Keratinocyte (primary cell): Measurements from ENCODE around the gene UGT2B10. TPM values are rescaled to one million over a fixed set of nuclear protein-coding genes. Genes with fewer than 3 reads are reported as not detected.
"Not testable (repeated sequence)": the region's sequence is repeated elsewhere in the genome, so short reads cannot be mapped to it uniquely, and the experiment has no call there.

Source experiments
- DNase-seq: peaks from one replicate; pipeline ENCODE4 v3.0.0-alpha.2; 2011; ENCODE audit warnings: low read depth, missing footprints, low spot score
- FAIRE-seq: peaks from 2 replicates; lab custom pipeline; 2011; peaks lifted over from hg19 to GRCh38; lab: Jason Lieb, UNC
- H2AFZ ChIP-seq: 2 replicates; pipeline ENCODE4 v1.6.0; 2012; ENCODE audit warnings: low read length, control low read depth, inconsistent platforms; ENCODE audit not compliant: control insufficient read depth
- H3K27ac ChIP-seq: 2 replicates; pipeline ENCODE4 v1.5.1; 2011; ENCODE audit warnings: low read length; ENCODE audit not compliant: control insufficient read depth, insufficient read depth
- H3K27me3 ChIP-seq: 3 replicates; pipeline ENCODE4 v1.6.0; 2011; ENCODE audit warnings: low read length; ENCODE audit not compliant: control insufficient read depth, insufficient read depth; ENCODE audit errors: extremely low read depth
- H3K36me3 ChIP-seq, 2 experiments: 2 replicates in 1 of 2; 3 replicates in 1 of 2; pipeline ENCODE4 v1.5.1; 2011; ENCODE audit warnings: low read length in 2 of 2, mild to moderate bottlenecking in 1 of 2; ENCODE audit not compliant: control insufficient read depth in 2 of 2, insufficient read depth in 2 of 2; ENCODE audit errors: extremely low read depth in 1 of 2
- H3K4me1 ChIP-seq: 3 replicates; pipeline ENCODE4 v1.5.1; 2011; ENCODE audit warnings: low read length; ENCODE audit not compliant: control insufficient read depth, insufficient read depth; ENCODE audit errors: extremely low read depth
- H3K4me2 ChIP-seq: 3 replicates; pipeline ENCODE4 v1.6.0; 2011; ENCODE audit warnings: low read depth, low read length; ENCODE audit not compliant: control insufficient read depth, insufficient read depth; ENCODE audit errors: extremely low read depth
- H3K4me3 ChIP-seq, 3 experiments: fragments of 200-600 bp in 1 of 3; sonication (generic) in 1 of 3; 2 replicates in 2 of 3; 3 replicates in 1 of 3; pipeline ENCODE4 v1.5.1; 2011 to 2016; ENCODE audit warnings: low read length in 3 of 3, mild to moderate bottlenecking in 3 of 3, control low read depth in 2 of 3, inconsistent platforms in 1 of 3, low read depth in 1 of 3, mixed read lengths in 1 of 3, mixed run types in 1 of 3, moderate library complexity in 1 of 3; ENCODE audit not compliant: control insufficient read depth in 2 of 3, insufficient read depth in 2 of 3; ENCODE audit errors: extremely low read depth in 1 of 3
- H3K79me2 ChIP-seq: 2 replicates; pipeline ENCODE4 v1.6.0; 2012; ENCODE audit warnings: low read length; ENCODE audit not compliant: control insufficient read depth, insufficient read depth
- H3K9ac ChIP-seq: 3 replicates; pipeline ENCODE4 v1.6.0; 2011; ENCODE audit warnings: low read length; ENCODE audit not compliant: control insufficient read depth, insufficient read depth; ENCODE audit errors: extremely low read depth
- H3K9me1 ChIP-seq: 3 replicates; pipeline ENCODE4 v1.6.0; 2011; ENCODE audit warnings: low read length; ENCODE audit not compliant: control insufficient read depth, insufficient read depth; ENCODE audit errors: extremely low read depth
- H3K9me3 ChIP-seq: 2 replicates; pipeline ENCODE4 v1.5.1; 2012; ENCODE audit warnings: low read depth, low read length; ENCODE audit not compliant: control insufficient read depth
- H4K20me1 ChIP-seq: 3 replicates; pipeline ENCODE4 v1.6.0; 2011; ENCODE audit warnings: low read length; ENCODE audit not compliant: control insufficient read depth, insufficient read depth; ENCODE audit errors: extremely low read depth
- CTCF ChIP-seq, 3 experiments: IDR thresholded peaks in 1 of 3; conservative IDR thresholded peaks in 1 of 3; optimal IDR thresholded peaks in 1 of 3; 2 replicates in 2 of 3; 3 replicates in 1 of 3; pipeline versions ENCODE3 to v1.5.1; 2011; ENCODE audit warnings: low read length in 3 of 3, mild to moderate bottlenecking in 3 of 3, moderate library complexity in 2 of 3, control low read depth in 1 of 3, inconsistent platforms in 1 of 3; ENCODE audit not compliant: insufficient read depth in 2 of 3; ENCODE audit errors: extremely low read depth in 1 of 3
- EZH2 ChIP-seq: IDR thresholded peaks from one replicate; pipeline ENCODE4 v1.6.1; 2012; ENCODE audit warnings: inconsistent platforms, mild to moderate bottlenecking, low read length, moderate library complexity
- dilution Hi-C: fragments of 300-500 bp; cut with MboI; formaldehyde crosslinking; loops from one replicate; pipeline ENCODE4 v1.7.0; 2020; ENCODE audit warnings: low sequenced_read_pairs; ENCODE audit not compliant: extremely low pct_ligation_motif_present
- polyA plus RNA-seq, 5 experiments: library from polyadenylated mRNA; depleted of rRNA in 3 of 5; stranded (reverse) in 3 of 5; stranded (forward) in 1 of 5; unstranded in 1 of 5; fragments of >200 nt; gene quantifications; 1 replicate in 1 of 5; 2 replicates in 3 of 5; 3 replicates in 1 of 5; pipeline versions ENCODE4 v1.2.1 to v1.2.3, GENCODE V29; 2011 to 2012; ENCODE audit warnings: missing spikeins in 2 of 5, low read depth in 1 of 5, low replicate concordance in 1 of 5

UGT2B10 gene
- polyA plus RNA-seq, 1 donor (not counting 4 experiments of a cell fraction or from before 2014, with no cell fraction given) = not detected

- no peaks in the 10 kb centered on the region for H3K36me3 ChIP-seq
- H3K79me2 ChIP-seq = no peaks in the 10 kb centered on the region
- no peak overlapping the region for H2AFZ ChIP-seq
- H3K4me2 ChIP-seq = no peak overlapping the region
- H3K27ac ChIP-seq = no peak overlapping the region
- no peak for TF ChIP-seq CTCF (optimal IDR thresholded peaks at IDR 0.05 in 1 of 3, IDR thresholded peaks at IDR 0.05 in 1 of 3, conservative IDR thresholded peaks at IDR 0.05 in 1 of 3; ENCODE audit: extremely low read depth in 1 of 3, insufficient read depth in 2 of 3, low read length in 3 of 3)
- TF ChIP-seq EZH2 = no peak
- no peaks in the 10 kb centered on the region for H3K9me1 ChIP-seq
- H3K9ac ChIP-seq = no peak overlapping the region
- no peaks in the 10 kb centered on the region for H3K27me3 ChIP-seq
- dilution Hi-C loops = no loop called here
- no peaks in the 10 kb centered on the region for H3K9me3 ChIP-seq
- DNase-seq (no peak), FAIRE-seq (no peak)
- H3K4me3 ChIP-seq = no peak overlapping the region
- H3K4me1 ChIP-seq = no peaks in the 10 kb centered on the region
- H4K20me1 ChIP-seq = no peaks in the 10 kb centered on the region
These were observed 1.6 kb downstream of the UGT2B10 start for GRCh38 chr4:68817386-68817785.

GRCh38 chr4:68818030-68818462, 2.3 kb downstream of the UGT2B10 start:
- H3K4me2 ChIP-seq, H3K36me3 ChIP-seq, dilution Hi-C loops, DNase-seq, H3K9me3 ChIP-seq, H3K4me3 ChIP-seq, H3K9ac ChIP-seq, FAIRE-seq, H3K27me3 ChIP-seq, H3K4me1 ChIP-seq, H2AFZ ChIP-seq, H3K27ac ChIP-seq, H4K20me1 ChIP-seq, H3K9me1 ChIP-seq, H3K79me2 ChIP-seq: not testable (repeated sequence)

- Histone ChIP-seq H3K27me3 (no peaks in the 10 kb centered on the region), H3K9me1 (no peaks in the 10 kb centered on the region), H3K79me2 (no peaks in the 10 kb centered on the region), H3K27ac (no peak overlapping the region), H3K9me3 (no peaks in the 10 kb centered on the region), H3K4me2 (no peak overlapping the region), H3K9ac (no peak overlapping the region), H3K4me1 (no peaks in the 10 kb centered on the region), H3K36me3 (no peaks in the 10 kb centered on the region), H2AFZ (no peak overlapping the region), H4K20me1 (no peaks in the 10 kb centered on the region), H3K4me3 (no peak overlapping the region)
- TF ChIP-seq CTCF (optimal IDR thresholded peaks at IDR 0.05 in 1 of 3, IDR thresholded peaks at IDR 0.05 in 1 of 3, conservative IDR thresholded peaks at IDR 0.05 in 1 of 3; ENCODE audit: extremely low read depth in 1 of 3, insufficient read depth in 2 of 3, low read length in 3 of 3) (no peak), EZH2 (no peak)
- no peak for DNase-seq
- FAIRE-seq = no peak
- dilution Hi-C loops = no loop called here
These were observed 15.8 kb downstream of the UGT2B10 start for GRCh38 chr4:68831642-68832041.
